ENCODE results near the gene TRIAP1.
A peak's percentile ranks its signal among the peaks of the same experiment; 100 is the strongest.
"Not testable (repeated sequence)": the region's sequence is repeated elsewhere in the genome, so short reads cannot be mapped to it uniquely, and the experiment has no call there.

Gene TRIAP1

DNA sequence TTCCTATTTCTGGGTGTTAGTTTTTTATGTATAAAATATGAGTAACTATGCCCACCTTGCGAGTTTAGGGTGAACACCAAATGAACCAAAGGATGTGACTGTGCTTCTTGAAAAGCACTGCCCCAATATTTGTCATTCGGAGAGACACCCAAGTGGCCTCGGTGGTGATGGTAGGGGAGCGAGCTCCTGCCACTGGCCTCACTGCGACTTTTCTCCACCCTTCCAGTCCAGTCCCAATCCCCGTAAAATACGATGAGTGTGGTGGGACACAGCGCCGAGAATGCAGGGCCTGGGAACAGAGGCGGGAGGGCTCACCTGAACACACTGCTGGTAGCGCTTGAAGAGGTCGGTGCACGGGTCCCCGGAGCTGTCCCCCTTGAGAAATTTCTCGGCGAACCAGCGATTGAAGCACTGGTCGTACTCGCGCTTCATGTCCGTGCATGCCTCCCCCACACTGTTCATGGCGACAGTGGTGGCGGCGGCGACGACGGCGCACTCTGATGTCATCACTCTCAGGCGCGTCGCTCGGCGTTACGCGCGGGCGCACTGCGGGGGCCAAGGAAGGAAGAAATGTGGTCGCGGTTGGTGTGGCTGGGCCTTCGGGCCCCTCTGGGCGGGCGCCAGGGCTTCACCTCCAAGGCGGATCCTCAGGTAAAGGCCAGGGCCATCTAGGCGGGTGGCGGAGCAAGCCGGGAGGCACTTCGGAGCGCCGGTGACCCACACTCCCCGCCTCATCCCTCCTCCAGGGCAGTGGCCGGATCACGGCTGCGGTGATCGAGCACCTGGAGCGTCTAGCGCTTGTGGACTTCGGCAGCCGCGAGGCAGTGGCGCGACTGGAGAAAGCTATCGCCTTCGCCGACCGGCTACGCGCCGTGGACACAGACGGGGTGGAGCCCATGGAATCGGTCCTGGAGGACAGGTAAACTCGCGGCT is at the start of gene TRIAP1, which contains the start of gene GATC:
TRIAP1 (minus strand) TSS at position 474 of the 933 bp plus-strand sequence; CDS start at position 462, 12 bp downstream.
GATC (plus strand) TSS at position 534 of the 933 bp plus-strand sequence; CDS start at position 571, 37 bp downstream.
- H3K36me3 ChIP-seq (ENCODE audit: control insufficient read depth in 1 of 2, insufficient read depth in 2 of 2, low read length in 2 of 2): peaks cover 15 to 31% of the 10 kb centered on the region in 2 donors
- H3K27me3 ChIP-seq (ENCODE audit: low read depth, low read length): no peaks in the 10 kb centered on the region
- no peaks in the 10 kb centered on the region for H3K9me3 ChIP-seq (ENCODE audit: control insufficient read depth in 1 of 2, low read length in 2 of 2)
- peaks cover 6 to 23% of the 10 kb centered on the region in 2 donors for H3K4me1 ChIP-seq (ENCODE audit: control insufficient read depth in 1 of 2, insufficient read depth in 2 of 2, low read length in 2 of 2)
- H3K4me3 ChIP-seq (ENCODE audit: low read depth in 1 of 2, low read length in 2 of 2): peak within 1 kb of the TSS; percentile 97 to 100
- peak within 1 kb of the TSS; percentile 92 for H3K27ac ChIP-seq (ENCODE audit: low read length)

DNA sequence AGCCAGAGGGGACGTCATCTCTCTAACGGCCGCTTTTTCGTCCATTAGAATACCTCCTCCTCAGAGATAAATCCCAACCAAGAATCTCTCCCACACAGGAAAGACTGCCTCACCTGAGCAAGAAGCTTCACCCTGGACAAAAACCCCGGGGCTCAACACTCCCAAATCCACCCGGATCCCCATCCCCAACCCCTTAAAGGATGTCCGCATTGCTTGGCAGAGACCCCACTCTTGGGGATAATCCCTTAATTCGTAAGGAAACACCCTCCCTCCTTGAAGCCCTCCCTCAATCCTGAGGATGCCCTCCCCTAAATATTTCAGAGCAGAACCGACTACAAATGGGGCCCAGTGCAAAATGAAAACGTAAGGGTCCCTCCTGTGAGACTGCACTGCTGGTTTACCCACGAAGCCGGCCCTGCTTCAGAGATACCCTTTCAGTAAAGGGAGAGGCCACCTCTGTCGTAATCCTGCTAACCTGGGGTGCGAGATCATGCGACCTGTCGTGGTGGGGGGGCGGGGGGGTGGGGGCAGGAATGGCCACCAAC is 49.1 kb upstream of the TRIAP1 start:
- peaks cover 13 to 17% of the 10 kb centered on the region in 2 donors for H3K36me3 ChIP-seq (ENCODE audit: control insufficient read depth in 1 of 2, insufficient read depth in 2 of 2, low read length in 2 of 2)
- H3K27me3 ChIP-seq (ENCODE audit: low read depth, low read length): no peaks in the 10 kb centered on the region
- peak overlapping the region; percentile 94 to 98 for H3K4me3 ChIP-seq (ENCODE audit: low read depth in 1 of 2, low read length in 2 of 2)
- H3K9me3 ChIP-seq (ENCODE audit: control insufficient read depth in 1 of 2, low read length in 2 of 2): no peaks in the 10 kb centered on the region
- H3K4me1 ChIP-seq (ENCODE audit: control insufficient read depth in 1 of 2, insufficient read depth in 2 of 2, low read length in 2 of 2): peaks cover 11 to 26% of the 10 kb centered on the region in 2 donors
- peak overlapping the region; percentile 56 for H3K27ac ChIP-seq (ENCODE audit: low read length)

DNA sequence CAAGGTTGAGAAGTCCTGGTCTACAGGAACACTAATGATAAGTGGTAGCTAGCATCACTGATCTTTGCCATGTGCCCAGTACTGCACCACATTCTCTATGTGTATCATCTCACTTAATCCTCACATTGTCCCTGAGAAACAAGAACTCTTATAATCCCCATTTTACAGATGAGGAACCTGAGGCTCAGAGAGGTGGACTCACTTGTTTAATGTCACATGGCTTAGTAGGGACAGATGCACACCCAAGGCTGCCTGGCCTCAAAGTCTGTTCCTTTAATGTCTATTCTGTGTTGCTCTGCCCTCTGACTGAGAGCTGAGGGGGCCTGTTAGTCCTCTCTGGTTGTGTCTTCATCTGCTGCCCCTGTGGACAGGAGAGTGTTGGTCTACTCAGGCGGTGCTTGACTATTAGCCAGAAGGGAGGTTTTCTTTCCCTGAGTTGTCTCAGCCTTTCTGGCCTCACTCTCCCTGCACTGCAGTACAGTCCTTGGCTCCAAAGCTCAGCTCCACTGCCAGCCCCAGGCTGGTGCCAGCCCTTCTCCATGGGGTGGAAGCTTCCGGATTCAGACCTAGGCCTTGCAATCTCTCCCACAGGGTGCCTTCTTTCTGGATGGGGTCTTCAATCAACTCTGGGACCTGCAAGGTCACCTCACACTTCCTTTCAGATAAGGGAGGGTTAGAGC is 44.8 kb upstream of the TRIAP1 start:
- Histone ChIP-seq H3K4me1 (ENCODE audit: control insufficient read depth in 1 of 2, insufficient read depth in 2 of 2, low read length in 2 of 2) (peaks cover 0 to 9% of the 10 kb centered on the region in 2 donors), H3K27me3 (ENCODE audit: low read depth, low read length) (no peaks in the 10 kb centered on the region), H3K36me3 (ENCODE audit: control insufficient read depth in 1 of 2, insufficient read depth in 2 of 2, low read length in 2 of 2) (peaks cover 5% of the 10 kb centered on the region in 2 donors), H3K9me3 (ENCODE audit: control insufficient read depth in 1 of 2, low read length in 2 of 2) (no peaks in the 10 kb centered on the region), H3K4me3 (ENCODE audit: low read depth in 1 of 2, low read length in 2 of 2) (no peak overlapping the region), H3K27ac (ENCODE audit: low read length) (no peak overlapping the region)

- H3K4me3 ChIP-seq (ENCODE audit: low read depth in 1 of 2, low read length in 2 of 2): no peak overlapping the region
- no peak overlapping the region for H3K27ac ChIP-seq (ENCODE audit: low read length)
- no peaks in the 10 kb centered on the region for H3K27me3 ChIP-seq (ENCODE audit: low read depth, low read length)
- H3K9me3 ChIP-seq (ENCODE audit: control insufficient read depth in 1 of 2, low read length in 2 of 2): no peaks in the 10 kb centered on the region
- H3K36me3 ChIP-seq (ENCODE audit: control insufficient read depth in 1 of 2, insufficient read depth in 2 of 2, low read length in 2 of 2): peaks cover 5% of the 10 kb centered on the region in 2 donors
- peaks cover 0 to 7% of the 10 kb centered on the region in 2 donors for H3K4me1 ChIP-seq (ENCODE audit: control insufficient read depth in 1 of 2, insufficient read depth in 2 of 2, low read length in 2 of 2)
Measured at GRCh38 chr12:120490325-120490724, 44.1 kb upstream of the TRIAP1 start.

GRCh38 chr12:120489018-120489417 is 42.8 kb upstream of the TRIAP1 start:
- H3K27me3 ChIP-seq (ENCODE audit: low read depth, low read length): no peaks in the 10 kb centered on the region
- H3K4me1 ChIP-seq (ENCODE audit: control insufficient read depth in 1 of 2, insufficient read depth in 2 of 2, low read length in 2 of 2): no peaks in the 10 kb centered on the region
- peaks cover 5% of the 10 kb centered on the region in 2 donors for H3K36me3 ChIP-seq (ENCODE audit: control insufficient read depth in 1 of 2, insufficient read depth in 2 of 2, low read length in 2 of 2)
- no peaks in the 10 kb centered on the region for H3K9me3 ChIP-seq (ENCODE audit: control insufficient read depth in 1 of 2, low read length in 2 of 2)
- H3K27ac ChIP-seq (ENCODE audit: low read length): no peak overlapping the region
- H3K4me3 ChIP-seq (ENCODE audit: low read depth in 1 of 2, low read length in 2 of 2): no peak overlapping the region

DNA sequence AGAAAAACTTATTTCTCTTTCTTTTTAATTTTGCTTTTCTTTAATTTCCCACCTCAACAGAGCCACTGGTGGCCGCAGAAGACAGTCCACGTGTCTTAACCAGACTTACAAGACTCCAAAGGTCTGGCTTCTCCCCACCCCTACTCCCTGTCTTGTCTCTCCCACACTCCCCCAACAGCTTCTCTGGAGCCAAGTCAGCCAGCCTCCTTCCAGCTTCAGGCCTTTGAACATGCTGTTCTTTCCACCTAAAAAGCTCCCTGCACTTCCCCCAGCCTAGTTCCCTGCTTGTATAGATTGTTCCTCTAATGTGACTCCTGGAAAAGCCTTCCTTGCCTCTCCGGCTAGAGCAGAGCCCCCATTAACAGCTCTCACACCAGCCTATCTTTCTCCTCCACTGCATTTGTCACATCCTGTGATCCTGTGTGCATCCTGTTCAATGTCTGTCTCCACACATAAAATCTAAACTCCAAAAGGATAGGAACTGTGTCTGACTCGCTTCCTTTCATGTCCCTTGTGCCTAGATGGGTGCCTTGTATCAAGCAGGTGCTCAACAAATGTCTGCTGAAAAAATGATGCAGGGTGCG is 42.0 kb upstream of the TRIAP1 start:
- Histone ChIP-seq H3K27me3 (ENCODE audit: low read depth, low read length) (no peaks in the 10 kb centered on the region), H3K9me3 (ENCODE audit: control insufficient read depth in 1 of 2, low read length in 2 of 2) (no peaks in the 10 kb centered on the region), H3K36me3 (ENCODE audit: control insufficient read depth in 1 of 2, insufficient read depth in 2 of 2, low read length in 2 of 2) (peaks cover 5% of the 10 kb centered on the region in 2 donors), H3K4me3 (ENCODE audit: low read depth in 1 of 2, low read length in 2 of 2) (no peak overlapping the region), H3K27ac (ENCODE audit: low read length) (no peak overlapping the region), H3K4me1 (ENCODE audit: control insufficient read depth in 1 of 2, insufficient read depth in 2 of 2, low read length in 2 of 2) (no peaks in the 10 kb centered on the region)

DNA sequence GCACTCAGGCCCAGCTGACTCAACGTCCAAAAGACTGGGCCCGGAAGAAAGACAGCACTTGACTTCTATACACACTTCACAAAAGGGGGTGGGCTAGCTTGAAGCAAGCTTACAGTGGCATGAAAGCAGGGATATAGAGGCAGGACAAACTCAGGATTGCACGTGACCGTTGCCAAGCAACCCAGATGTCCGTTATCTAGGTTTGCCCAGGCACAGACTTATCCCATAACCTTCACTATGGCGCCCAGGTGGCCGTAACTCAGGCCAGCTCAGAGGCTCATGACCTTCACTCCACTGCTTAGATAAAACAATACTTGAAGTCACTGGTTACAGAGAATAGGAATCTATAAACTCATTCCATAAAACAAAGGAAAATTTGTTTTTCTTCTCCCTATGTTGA is 41.4 kb upstream of the TRIAP1 start:
- not testable (repeated sequence) for H3K9me3 ChIP-seq (ENCODE audit: control insufficient read depth in 1 of 2, low read length in 2 of 2); H3K4me3 ChIP-seq (ENCODE audit: low read depth in 1 of 2, low read length in 2 of 2); H3K27me3 ChIP-seq (ENCODE audit: low read depth, low read length); H3K27ac ChIP-seq (ENCODE audit: low read length); H3K36me3 ChIP-seq (ENCODE audit: control insufficient read depth in 1 of 2, insufficient read depth in 2 of 2, low read length in 2 of 2); H3K4me1 ChIP-seq (ENCODE audit: control insufficient read depth in 1 of 2, insufficient read depth in 2 of 2, low read length in 2 of 2)

- H3K4me3 ChIP-seq (ENCODE audit: low read depth in 1 of 2, low read length in 2 of 2): no peak overlapping the region
- no peak overlapping the region for H3K27ac ChIP-seq (ENCODE audit: low read length)
- H3K4me1 ChIP-seq (ENCODE audit: control insufficient read depth in 1 of 2, insufficient read depth in 2 of 2, low read length in 2 of 2): no peaks in the 10 kb centered on the region
- peaks cover 2 to 5% of the 10 kb centered on the region in 2 donors for H3K36me3 ChIP-seq (ENCODE audit: control insufficient read depth in 1 of 2, insufficient read depth in 2 of 2, low read length in 2 of 2)
- no peaks in the 10 kb centered on the region for H3K9me3 ChIP-seq (ENCODE audit: control insufficient read depth in 1 of 2, low read length in 2 of 2)
- no peaks in the 10 kb centered on the region for H3K27me3 ChIP-seq (ENCODE audit: low read depth, low read length)
Measured at GRCh38 chr12:120485961-120486881, 40.0 kb upstream of the TRIAP1 start.

DNA sequence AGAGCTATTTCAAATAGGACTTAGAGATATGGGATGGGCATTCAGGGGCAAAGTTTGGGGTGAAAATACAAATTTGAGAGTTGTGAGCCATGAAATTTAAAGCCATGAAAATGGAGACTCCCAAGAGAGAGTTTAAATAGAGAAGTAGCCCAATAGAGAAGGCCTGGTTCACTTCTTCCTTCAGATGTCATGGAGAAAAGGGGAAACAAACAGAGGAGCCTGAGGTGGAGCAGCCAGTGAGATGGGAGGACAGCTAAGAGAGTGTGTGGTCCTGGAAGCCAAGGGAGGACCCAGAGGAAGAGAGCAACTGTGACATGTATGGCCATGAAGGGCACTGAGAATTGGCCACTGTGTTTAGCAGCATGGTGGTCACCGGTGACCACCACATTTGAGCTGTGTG is 37.4 kb upstream of the TRIAP1 start:
- Histone ChIP-seq H3K27ac (ENCODE audit: low read length) (no peak overlapping the region), H3K27me3 (ENCODE audit: low read depth, low read length) (no peaks in the 10 kb centered on the region), H3K4me1 (ENCODE audit: control insufficient read depth in 1 of 2, insufficient read depth in 2 of 2, low read length in 2 of 2) (no peaks in the 10 kb centered on the region), H3K9me3 (ENCODE audit: control insufficient read depth in 1 of 2, low read length in 2 of 2) (no peaks in the 10 kb centered on the region), H3K36me3 (ENCODE audit: control insufficient read depth in 1 of 2, insufficient read depth in 2 of 2, low read length in 2 of 2) (no peaks in the 10 kb centered on the region), H3K4me3 (ENCODE audit: low read depth in 1 of 2, low read length in 2 of 2) (no peak overlapping the region)

- Histone ChIP-seq H3K27ac (ENCODE audit: low read length) (no peak overlapping the region), H3K4me1 (ENCODE audit: control insufficient read depth in 1 of 2, insufficient read depth in 2 of 2, low read length in 2 of 2) (no peaks in the 10 kb centered on the region), H3K9me3 (ENCODE audit: control insufficient read depth in 1 of 2, low read length in 2 of 2) (no peaks in the 10 kb centered on the region)
Measured at GRCh38 chr12:120481022-120481767, 35.0 kb upstream of the TRIAP1 start.

More at GRCh38 chr12:120481022-120481767, 35.0 kb upstream of the TRIAP1 start:
- no peaks in the 10 kb centered on the region for H3K27me3 ChIP-seq (ENCODE audit: low read depth, low read length)
- no peak overlapping the region for H3K4me3 ChIP-seq (ENCODE audit: low read depth in 1 of 2, low read length in 2 of 2)
- no peaks in the 10 kb centered on the region for H3K36me3 ChIP-seq (ENCODE audit: control insufficient read depth in 1 of 2, insufficient read depth in 2 of 2, low read length in 2 of 2)

All from muscle layer of duodenum (tissue), 2 donors.